PC-9 (cell line): ENCODE measurements around the gene USP12. TPM values are rescaled to one million over a fixed set of nuclear protein-coding genes. Genes with fewer than 3 reads are reported as not detected.
A peak's percentile ranks its signal among the peaks of the same experiment; 100 is the strongest.

Experiments used
- BruUV-seq: library from RNA; stranded (reverse); fragments of 400-500 nt; replicated peaks from 2 replicates; lab custom pipeline; 2021; lab: Mats Ljungman, UMichigan
- CTCF ChIA-PET: fragments of 300-600 bp; sonication (Branson Sonifier 250); formaldehyde crosslinking; loops from one replicate; lab custom pipeline; 2022; ENCODE audit warnings: antibody characterized with exemption; lab: Charles Lee
- POLR2A ChIA-PET: fragments of 300-600 bp; sonication (Branson Sonifier 250); formaldehyde crosslinking; loops from one replicate; lab custom pipeline; 2022; ENCODE audit warnings: antibody characterized with exemption; ENCODE audit not compliant: unreplicated experiment; lab: Charles Lee
- DNase-seq, 2 experiments: peaks; one replicate each; pipeline versions ENCODE4 v3.0.0 to v3.0.0-alpha.2; 2015 to 2022; ENCODE audit warnings: mixed read lengths in 1 of 2
- H2AFZ ChIP-seq: fragments of 200-600 bp; sonication (generic); 2 replicates; pipeline ENCODE4 v1.8.1; 2017; ENCODE audit warnings: antibody characterized with exemption
- H3F3A ChIP-seq: fragments of 200-600 bp; sonication (generic); 2 replicates; pipeline ENCODE4 v1.8.1; 2017; ENCODE audit warnings: antibody characterized with exemption, mild to moderate bottlenecking, low read depth; ENCODE audit not compliant: insufficient read depth
- H3K27ac ChIP-seq: fragments of 200-600 bp; sonication (generic); 2 replicates; pipeline ENCODE4 v1.6.1; 2016; ENCODE audit warnings: mixed run types
- H3K27me3 ChIP-seq: fragments of 200-600 bp; sonication (generic); 2 replicates; pipeline ENCODE4 v1.6.1; 2016; ENCODE audit warnings: low read depth, mixed run types; ENCODE audit not compliant: insufficient read depth
- H3K36me3 ChIP-seq: fragments of 200-600 bp; sonication (generic); 2 replicates; pipeline ENCODE4 v1.6.1; 2016; ENCODE audit warnings: low read depth, mixed run types
- H3K4me1 ChIP-seq: fragments of 200-600 bp; sonication (generic); replicated peaks from 2 replicates; pipeline ENCODE4 v1.6.1; 2016; ENCODE audit warnings: mixed run types; ENCODE audit not compliant: insufficient read depth
- H3K4me2 ChIP-seq: fragments of 200-600 bp; sonication (generic); 2 replicates; pipeline ENCODE4 v1.6.1; 2017; ENCODE audit warnings: mixed run types
- H3K4me3 ChIP-seq: fragments of 200-600 bp; sonication (generic); 2 replicates; pipeline ENCODE4 v1.6.1; 2016; ENCODE audit warnings: mixed run types
- H3K79me2 ChIP-seq: fragments of 200-600 bp; sonication (generic); 2 replicates; pipeline ENCODE4 v1.6.1; 2017; ENCODE audit warnings: low read depth, mixed run types
- H3K9me2 ChIP-seq: fragments of 200-600 bp; sonication (generic); 2 replicates; pipeline ENCODE4 v1.8.1; 2017; ENCODE audit warnings: mild to moderate bottlenecking; ENCODE audit not compliant: insufficient read depth
- H3K9me3 ChIP-seq: fragments of 200-600 bp; sonication (generic); 2 replicates; pipeline ENCODE4 v1.8.1; 2016; ENCODE audit warnings: low read depth; ENCODE audit not compliant: insufficient read depth
- H4K20me1 ChIP-seq: fragments of 200-600 bp; sonication (generic); 2 replicates; pipeline ENCODE4 v1.8.1; 2017; ENCODE audit not compliant: insufficient read depth
- EZH2 ChIP-seq: fragments of 200-600 bp; sonication (generic); IDR thresholded peaks from 2 replicates; pipeline ENCODE4 v1.8.0; 2017; ENCODE audit warnings: antibody characterized with exemption, low read depth
- intact Hi-C: fragments of 100-400 bp; cut with micrococcal nuclease; formaldehyde crosslinking; loops from one replicate; pipeline ENCODE4 v1.10.0; 2022; ENCODE audit not compliant: unreplicated experiment
- total RNA-seq: library from RNA; stranded (reverse); gene quantifications from 2 replicates; pipeline ENCODE4 v1.2.3, GENCODE V29; 2021
- TF ChIP-seq, protein P1 (sequence below): fragments of 200-600 bp; sonication (generic); conservative IDR thresholded peaks from 2 replicates; pipeline ENCODE4 v1.6.1; 2017; ENCODE audit warnings: mixed run types, antibody characterized with exemption, mild to moderate bottlenecking, moderate library complexity

USP12 gene
- total RNA-seq, 1 experiment from 2014 or later = 20.8 TPM

- Histone ChIP-seq H3K4me1 (no peaks in the 10 kb centered on the region), H3K27me3 (no peaks in the 10 kb centered on the region), H3K4me3 (no peak overlapping the region), H3F3A (no peaks in the 10 kb centered on the region; the same call in 1 of the 2 replicates), H2AFZ (no peak overlapping the region), H3K79me2 (peaks cover 6% of the 10 kb centered on the region; the same call in 1 of the 2 replicates), H3K4me2 (no peak overlapping the region), H3K36me3 (no peaks in the 10 kb centered on the region; the same call in 1 of the 2 replicates), H3K9me3 (no peaks in the 10 kb centered on the region), H3K27ac (no peak overlapping the region), H4K20me1 (no peaks in the 10 kb centered on the region; the same call in 1 of the 2 replicates), H3K9me2 (no peaks in the 10 kb centered on the region)
- no peak for TF ChIP-seq EZH2
- TF ChIP-seq, protein P1, sequence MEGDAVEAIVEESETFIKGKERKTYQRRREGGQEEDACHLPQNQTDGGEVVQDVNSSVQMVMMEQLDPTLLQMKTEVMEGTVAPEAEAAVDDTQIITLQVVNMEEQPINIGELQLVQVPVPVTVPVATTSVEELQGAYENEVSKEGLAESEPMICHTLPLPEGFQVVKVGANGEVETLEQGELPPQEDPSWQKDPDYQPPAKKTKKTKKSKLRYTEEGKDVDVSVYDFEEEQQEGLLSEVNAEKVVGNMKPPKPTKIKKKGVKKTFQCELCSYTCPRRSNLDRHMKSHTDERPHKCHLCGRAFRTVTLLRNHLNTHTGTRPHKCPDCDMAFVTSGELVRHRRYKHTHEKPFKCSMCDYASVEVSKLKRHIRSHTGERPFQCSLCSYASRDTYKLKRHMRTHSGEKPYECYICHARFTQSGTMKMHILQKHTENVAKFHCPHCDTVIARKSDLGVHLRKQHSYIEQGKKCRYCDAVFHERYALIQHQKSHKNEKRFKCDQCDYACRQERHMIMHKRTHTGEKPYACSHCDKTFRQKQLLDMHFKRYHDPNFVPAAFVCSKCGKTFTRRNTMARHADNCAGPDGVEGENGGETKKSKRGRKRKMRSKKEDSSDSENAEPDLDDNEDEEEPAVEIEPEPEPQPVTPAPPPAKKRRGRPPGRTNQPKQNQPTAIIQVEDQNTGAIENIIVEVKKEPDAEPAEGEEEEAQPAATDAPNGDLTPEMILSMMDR = no peak
- no peak for DNase-seq
- CTCF ChIA-PET = no interaction called here
- POLR2A ChIA-PET = no interaction called here
- BruUV-seq = no TSS peak
- intact Hi-C loops = no loop called here
Measured at GRCh38 chr13:27113436-27113835, 58.2 kb downstream of the USP12 start.

DNA sequence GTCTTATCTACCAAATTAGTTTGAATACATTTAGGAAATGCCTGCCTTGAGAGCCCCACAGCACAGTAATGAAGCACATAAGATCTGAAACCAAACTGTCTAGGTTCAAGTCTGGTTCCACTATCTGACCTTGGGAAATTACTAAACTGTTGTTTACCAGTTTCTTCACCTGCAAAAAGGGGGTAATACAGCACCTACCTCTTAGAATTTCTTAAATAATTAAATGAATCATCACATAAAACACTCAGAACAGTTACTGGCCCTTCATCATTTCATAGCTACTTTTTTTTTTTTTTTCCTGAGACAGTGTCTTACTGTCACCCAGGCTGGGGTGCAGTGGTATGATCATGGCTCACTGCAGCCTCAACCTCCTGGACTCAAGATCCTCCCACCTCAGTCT is 59.6 kb downstream of the USP12 start:
- Histone ChIP-seq H3K9me2 (no peaks in the 10 kb centered on the region), H3K9me3 (no peaks in the 10 kb centered on the region), H3K27me3 (no peaks in the 10 kb centered on the region), H3K4me3 (no peak overlapping the region), H4K20me1 (no peaks in the 10 kb centered on the region; the same call in none of the 2 replicates), H3K36me3 (no peaks in the 10 kb centered on the region; the same call in 1 of the 2 replicates), H3K27ac (no peak overlapping the region), H3K4me1 (no peaks in the 10 kb centered on the region), H3F3A (no peaks in the 10 kb centered on the region; the same call in 1 of the 2 replicates), H3K4me2 (no peak overlapping the region), H2AFZ (no peak overlapping the region), H3K79me2 (no peaks in the 10 kb centered on the region)
- CTCF ChIA-PET = no interaction called here
- no TSS peak for BruUV-seq
- DNase-seq = no peak
- POLR2A ChIA-PET = no interaction called here
- TF ChIP-seq, protein P1 = no peak
- TF ChIP-seq EZH2 = no peak
- intact Hi-C loops = no loop called here

- Histone ChIP-seq H4K20me1 (no peaks in the 10 kb centered on the region; the same call in none of the 2 replicates), H3K4me3 (no peak overlapping the region), H2AFZ (no peak overlapping the region), H3F3A (peaks cover 8% of the 10 kb centered on the region; the same call in 1 of the 2 replicates), H3K27ac (no peak overlapping the region), H3K36me3 (0 out of 2 replicates have a peak, but pooled peaks cover 3% of the 10 kb centered on the region), H3K79me2 (no peaks in the 10 kb centered on the region), H3K4me1 (no peaks in the 10 kb centered on the region), H3K4me2 (no peak overlapping the region), H3K9me2 (no peaks in the 10 kb centered on the region), H3K9me3 (no peaks in the 10 kb centered on the region), H3K27me3 (no peaks in the 10 kb centered on the region)
- ChIA-PET POLR2A (no interaction called here), CTCF (interaction anchor here (0.5 kb wide), 1 partner anchor 60 kb away, joined by 3 read pairs; no protein-coding TSS in a partner anchor)
- no TSS peak for BruUV-seq
- intact Hi-C loops = no loop called here
- peak in 1 of 2 experiments; percentile 34 for DNase-seq
- TF ChIP-seq, protein P1 = no peak
- no peak for TF ChIP-seq EZH2
Measured at GRCh38 chr13:27110056-27110746, 61.4 kb downstream of the USP12 start.
